Activated CD4-positive, alpha-beta T cell treated with anti-CD3 and anti-CD28 coated beads, Interleukin-2, amount 50 U/mL, for 1 hour (primary cell): ENCODE results near the gene USP17L11.
"Not testable (repeated sequence)": the region's sequence is repeated elsewhere in the genome, so short reads cannot be mapped to it uniquely, and the experiment has no call there.

Experiments used
- DNase-seq: peaks from one replicate; pipeline ENCODE4 v3.0.0-alpha.2; 2020

The USP17L11 gene

GRCh38 chr4:9215105-9215504, at the start of gene USP17L11:
TSS of gene USP17L11 (plus strand) at chr4:9215405. CDS start at chr4:9215405, 0 bp downstream.
- DNase-seq = not testable (repeated sequence)

DNA sequence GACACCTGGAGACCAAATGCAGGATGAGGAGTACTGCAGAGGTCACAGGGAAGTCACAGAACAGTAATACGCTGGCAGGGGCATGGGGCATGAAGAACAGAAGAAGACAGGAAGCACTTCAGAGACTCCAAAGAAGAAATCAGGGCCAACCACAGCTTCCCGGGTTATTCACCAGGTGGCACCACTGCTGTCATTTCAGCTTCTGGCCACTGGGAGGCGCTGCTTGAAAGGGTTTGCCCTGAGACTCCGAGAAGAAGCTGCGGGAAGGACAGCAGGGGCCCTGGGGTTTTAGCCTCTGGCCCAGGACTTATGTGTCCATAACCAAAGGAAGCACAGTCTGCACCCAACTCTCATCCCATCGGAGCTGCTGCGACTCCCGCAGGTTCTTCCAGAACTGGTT, 49.2 kb upstream of the USP17L11 start:
- DNase-seq = not testable (repeated sequence)

- DNase-seq = not testable (repeated sequence)
Observed at GRCh38 chr4:9169791-9170459, 45.3 kb upstream of the USP17L11 start, which contains the start of gene FAM90A26. TSS of gene FAM90A26 (plus strand) at chr4:9170409. CDS start at chr4:9173173, 2,764 bp downstream.

DNA sequence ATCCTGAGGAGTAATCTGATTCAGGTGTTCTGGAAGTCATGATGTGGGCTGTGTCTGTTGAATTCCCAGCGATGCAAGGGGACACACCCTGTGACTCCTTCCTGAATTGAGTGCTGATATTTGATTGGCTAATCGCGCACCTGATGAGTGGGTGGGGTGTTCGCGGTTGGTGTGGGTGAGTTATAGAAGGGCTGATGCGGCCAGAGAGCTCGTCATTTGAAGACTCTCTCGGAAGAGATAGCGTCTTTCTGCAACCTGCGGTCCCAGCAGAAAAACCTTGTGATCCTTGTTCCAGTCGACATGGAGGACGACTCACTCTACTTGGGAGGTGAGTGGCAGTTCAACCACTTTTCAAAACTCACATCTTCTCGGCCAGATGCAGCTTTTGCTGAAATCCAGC, 4.8 kb upstream of the USP17L11 start, which contains the start of gene USP17L10:
TSS of gene USP17L10 (plus strand) at position 301 of the 400 bp plus-strand sequence. CDS start at position 301, 0 bp downstream.
- DNase-seq = not testable (repeated sequence)

DNA sequence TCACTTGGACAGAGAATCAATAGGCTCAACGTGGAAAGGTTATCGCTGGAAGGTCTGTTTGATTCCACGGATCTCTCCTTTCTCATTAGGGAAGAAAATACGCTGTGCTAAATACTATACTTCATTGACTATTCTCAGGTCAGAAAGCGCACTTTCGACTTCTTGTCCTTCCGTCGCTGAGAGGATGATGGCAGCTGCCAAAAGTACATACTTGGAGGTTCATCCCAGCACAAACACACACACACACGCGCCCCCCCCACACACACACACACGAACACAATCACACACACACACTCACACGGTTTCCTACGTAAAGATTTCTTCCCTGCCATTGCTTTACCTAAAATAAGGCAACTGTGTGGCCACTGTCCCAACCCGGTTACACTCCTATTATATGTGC, 504 bp upstream of the USP17L11 start:
- DNase-seq = not testable (repeated sequence)

DNA sequence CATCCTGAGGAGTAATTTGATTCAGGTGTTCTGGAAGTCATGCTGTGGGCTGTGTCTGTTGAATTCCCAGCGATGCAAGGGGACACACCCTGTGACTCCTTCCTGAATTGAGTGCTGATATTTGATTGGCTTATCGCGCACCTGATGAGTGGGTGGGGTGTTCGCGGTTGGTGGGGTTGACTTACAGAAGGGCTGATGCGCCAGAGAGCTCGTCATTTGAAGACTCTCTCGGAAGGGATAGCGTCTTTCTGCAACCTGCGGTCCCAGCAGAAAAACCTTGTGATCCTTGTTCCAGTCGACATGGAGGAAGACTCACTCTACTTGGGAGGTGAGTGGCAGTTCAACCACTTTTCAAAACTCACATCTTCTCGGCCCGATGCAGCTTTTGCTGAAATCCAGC, 4.6 kb downstream of the USP17L11 start, which contains the start of gene USP17L12:
TSS of gene USP17L12 (plus strand) at position 301 of the 400 bp plus-strand sequence. CDS start at position 301, 0 bp downstream.
- not testable (repeated sequence) for DNase-seq

DNA sequence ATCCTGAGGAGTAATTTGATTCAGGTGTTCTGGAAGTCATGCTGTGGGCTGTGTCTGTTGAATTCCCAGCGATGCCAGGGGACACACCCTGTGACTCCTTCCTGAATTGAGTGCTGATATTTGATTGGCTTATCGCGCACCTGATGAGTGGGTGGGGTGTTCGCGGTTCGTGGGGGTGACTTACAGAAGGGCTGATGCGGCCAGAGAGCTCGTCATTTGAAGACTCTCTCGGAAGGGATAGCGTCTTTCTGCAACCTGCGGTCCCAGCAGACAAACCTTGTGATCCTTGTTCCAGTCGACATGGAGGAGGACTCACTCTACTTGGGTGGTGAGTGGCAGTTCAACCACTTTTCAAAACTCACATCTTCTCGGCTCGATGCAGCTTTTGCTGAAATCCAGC, 9.4 kb downstream of the USP17L11 start, which contains the start of gene USP17L13:
TSS of gene USP17L13 (plus strand) at position 301 of the 400 bp plus-strand sequence. CDS start at position 301, 0 bp downstream.
- not testable (repeated sequence) for DNase-seq

GRCh38 chr4:9230249-9230648, 15.0 kb downstream of the USP17L11 start:
- not testable (repeated sequence) for DNase-seq

DNA sequence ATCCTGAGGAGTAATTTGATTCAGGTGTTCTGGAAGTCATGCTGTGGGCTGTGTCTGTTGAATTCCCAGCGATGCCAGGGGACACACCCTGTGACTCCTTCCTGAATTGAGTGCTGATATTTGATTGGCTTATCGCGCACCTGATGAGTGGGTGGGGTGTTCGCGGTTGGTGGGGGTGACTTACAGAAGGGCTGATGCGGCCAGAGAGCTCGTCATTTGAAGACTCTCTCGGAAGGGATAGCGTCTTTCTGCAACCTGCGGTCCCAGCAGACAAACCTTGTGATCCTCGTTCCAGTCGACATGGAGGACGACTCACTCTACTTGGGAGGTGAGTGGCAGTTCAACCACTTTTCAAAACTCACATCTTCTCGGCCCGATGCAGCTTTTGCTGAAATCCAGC, 18.9 kb downstream of the USP17L11 start, which contains the start of gene USP17L15:
TSS of gene USP17L15 (plus strand) at position 301 of the 400 bp plus-strand sequence. CDS start at position 301, 0 bp downstream.
- not testable (repeated sequence) for DNase-seq

DNA sequence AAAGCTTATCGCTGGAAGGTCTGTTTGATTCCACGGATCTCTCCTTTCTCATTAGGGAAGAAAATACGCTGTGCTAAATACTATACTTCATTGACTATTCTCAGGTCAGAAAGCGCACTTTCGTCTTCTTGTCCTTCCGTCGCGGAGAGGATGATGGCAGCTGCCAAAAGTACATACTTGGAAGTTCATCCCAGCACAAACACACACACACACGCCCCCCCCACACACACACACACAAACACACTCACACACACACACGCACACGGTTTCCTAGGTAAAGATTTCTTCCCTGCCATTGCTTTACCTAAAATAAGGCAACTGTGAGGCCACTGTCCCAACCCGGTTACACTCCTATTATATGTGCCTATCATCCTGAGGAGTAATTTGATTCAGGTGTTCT, 23.3 kb downstream of the USP17L11 start:
- not testable (repeated sequence) for DNase-seq

GRCh38 chr4:9243579-9243978, 28.4 kb downstream of the USP17L11 start, which contains the start of gene USP17L17:
TSS of gene USP17L17 (plus strand) at chr4:9243879. CDS start at chr4:9243879, 0 bp downstream.
- DNase-seq = not testable (repeated sequence)

DNA sequence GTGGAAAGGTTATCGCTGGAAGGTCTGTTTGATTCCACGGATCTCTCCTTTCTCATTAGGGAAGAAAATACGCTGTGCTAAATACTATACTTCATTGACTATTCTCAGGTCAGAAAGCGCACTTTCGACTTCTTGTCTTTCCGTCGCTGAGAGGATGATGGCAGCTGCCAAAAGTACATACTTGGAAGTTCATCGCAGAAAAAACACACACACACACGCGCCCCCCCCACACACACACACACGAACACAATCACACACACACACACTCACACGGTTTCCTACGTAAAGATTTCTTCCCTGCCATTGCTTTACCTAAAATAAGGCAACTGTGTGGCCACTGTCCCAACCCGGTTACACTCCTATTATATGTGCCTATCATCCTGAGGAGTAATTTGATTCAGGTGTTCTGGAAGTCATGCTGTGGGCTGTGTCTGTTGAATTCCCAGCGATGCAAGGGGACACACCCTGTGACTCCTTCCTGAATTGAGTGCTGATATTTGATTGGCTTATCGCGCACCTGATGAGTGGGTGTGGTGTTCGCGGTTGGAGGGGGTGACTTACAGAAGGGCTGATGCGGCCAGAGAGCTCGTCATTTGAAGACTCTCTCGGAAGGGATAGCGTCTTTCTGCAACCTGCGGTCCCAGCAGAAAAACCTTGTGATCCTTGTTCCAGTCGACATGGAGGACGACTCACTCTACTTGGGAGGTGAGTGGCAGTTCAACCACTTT, 32.9 kb downstream of the USP17L11 start, which contains the start of gene USP17L18:
TSS of gene USP17L18 (plus strand) at position 678 of the 728 bp plus-strand sequence. CDS start at position 678, 0 bp downstream.
- not testable (repeated sequence) for DNase-seq

DNA sequence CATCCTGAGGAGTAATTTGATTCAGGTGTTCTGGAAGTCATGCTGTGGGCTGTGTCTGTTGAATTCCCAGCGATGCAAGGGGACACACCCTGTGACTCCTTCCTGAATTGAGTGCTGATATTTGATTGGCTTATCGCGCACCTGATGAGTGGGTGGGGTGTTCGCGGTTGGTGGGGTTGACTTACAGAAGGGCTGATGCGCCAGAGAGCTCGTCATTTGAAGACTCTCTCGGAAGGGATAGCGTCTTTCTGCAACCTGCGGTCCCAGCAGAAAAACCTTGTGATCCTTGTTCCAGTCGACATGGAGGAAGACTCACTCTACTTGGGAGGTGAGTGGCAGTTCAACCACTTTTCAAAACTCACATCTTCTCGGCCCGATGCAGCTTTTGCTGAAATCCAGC, 37.9 kb downstream of the USP17L11 start, which contains the start of gene USP17L19:
TSS of gene USP17L19 (plus strand) at position 301 of the 400 bp plus-strand sequence. CDS start at position 301, 0 bp downstream.
- not testable (repeated sequence) for DNase-seq

GRCh38 chr4:9257824-9258223, 42.6 kb downstream of the USP17L11 start, which contains the start of gene USP17L20:
TSS of gene USP17L20 (plus strand) at chr4:9258124. CDS start at chr4:9258124, 0 bp downstream.
- not testable (repeated sequence) for DNase-seq

GRCh38 chr4:9262572-9262971, 47.4 kb downstream of the USP17L11 start, which contains the start of gene USP17L21:
TSS of gene USP17L21 (plus strand) at chr4:9262872. CDS start at chr4:9262872, 0 bp downstream.
- not testable (repeated sequence) for DNase-seq
